Fibroblast of the conjunctiva (primary cell): ENCODE results near the gene ULBP2.
"Not testable (repeated sequence)": the region's sequence is repeated elsewhere in the genome, so short reads cannot be mapped to it uniquely, and the experiment has no call there.

ENCODE experiments used
- DNase-seq: peaks from one replicate; pipeline ENCODE4 v3.0.0-alpha.2; 2010; ENCODE audit warnings: low read depth

Gene ULBP2

GRCh38 chr6:149969635-149970034, 27.8 kb downstream of the ULBP2 start:
- no peak for DNase-seq

GRCh38 chr6:149974394-149974793, 32.6 kb downstream of the ULBP2 start:
- not testable (repeated sequence) for DNase-seq

- DNase-seq, result no peak
Observed at GRCh38 chr6:149974825-149975224, 33.0 kb downstream of the ULBP2 start.

DNA sequence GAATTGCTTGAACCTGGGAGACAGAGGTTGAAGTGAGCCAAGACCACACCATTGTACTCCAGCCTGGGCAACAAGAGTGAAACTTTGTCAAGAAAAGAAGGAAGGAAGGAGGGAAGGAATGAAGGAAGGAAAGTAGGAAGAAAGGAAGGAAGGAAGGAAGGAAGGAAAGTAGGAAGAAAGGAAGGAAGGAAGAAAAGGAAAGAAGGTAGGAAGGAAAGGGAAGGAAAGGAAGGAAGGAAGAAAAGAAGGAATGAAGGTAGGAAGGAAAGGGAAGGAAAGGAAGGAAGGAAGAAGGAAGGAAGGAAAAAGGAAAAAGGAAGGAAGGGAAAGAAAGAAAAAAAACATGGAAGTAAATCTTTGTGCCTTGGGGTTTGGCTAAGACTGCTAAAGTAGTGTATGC, 33.6 kb downstream of the ULBP2 start:
- DNase-seq, result no peak

GRCh38 chr6:149977221-149977620, 35.4 kb downstream of the ULBP2 start:
- no peak for DNase-seq

DNA sequence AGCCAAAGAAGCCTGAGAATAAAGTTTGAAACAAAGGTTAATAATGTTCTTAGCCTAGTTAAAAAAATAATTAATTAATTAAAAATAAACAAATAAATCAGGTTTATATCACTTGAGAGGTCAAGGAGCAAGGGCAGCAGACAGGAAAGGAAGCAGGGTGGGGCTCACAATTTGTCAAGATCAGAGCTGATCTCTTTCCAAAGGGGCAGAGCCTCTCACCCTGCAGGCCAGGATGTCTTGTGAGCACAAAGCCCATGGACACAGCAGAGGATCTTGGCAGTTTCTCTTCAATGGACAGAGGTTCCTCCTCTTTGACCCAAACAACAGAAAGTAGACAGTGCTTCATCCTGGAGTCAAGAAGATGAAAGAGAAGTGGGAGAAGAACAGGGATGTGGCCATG, 36.8 kb downstream of the ULBP2 start:
- no peak for DNase-seq

- DNase-seq, result no peak
Observed at GRCh38 chr6:149979293-149979692, 37.5 kb downstream of the ULBP2 start.

- no peak for DNase-seq
Observed at GRCh38 chr6:149983145-149983544, 41.3 kb downstream of the ULBP2 start.

DNA sequence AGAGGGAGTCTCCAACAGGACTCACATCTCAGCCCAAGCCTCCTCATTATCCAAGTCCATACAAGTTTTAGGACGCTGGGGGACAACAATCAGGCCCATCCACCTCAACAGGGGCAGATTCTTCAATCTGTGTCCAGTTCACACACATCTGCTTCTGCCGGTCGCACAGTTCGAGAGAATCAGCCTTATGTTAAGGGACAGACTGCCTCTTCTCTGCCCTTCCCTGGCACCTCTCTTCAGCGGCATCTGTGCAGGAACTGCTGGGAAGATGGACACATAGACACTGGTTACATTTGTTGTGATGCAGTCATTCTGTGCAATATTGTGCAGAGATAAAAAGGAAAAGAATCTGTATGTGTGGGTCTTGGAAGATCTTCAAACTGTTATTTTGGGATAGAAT, 43.0 kb downstream of the ULBP2 start:
- no peak for DNase-seq

- no peak for DNase-seq
Observed at GRCh38 chr6:149985481-149985937, 43.7 kb downstream of the ULBP2 start.

DNA sequence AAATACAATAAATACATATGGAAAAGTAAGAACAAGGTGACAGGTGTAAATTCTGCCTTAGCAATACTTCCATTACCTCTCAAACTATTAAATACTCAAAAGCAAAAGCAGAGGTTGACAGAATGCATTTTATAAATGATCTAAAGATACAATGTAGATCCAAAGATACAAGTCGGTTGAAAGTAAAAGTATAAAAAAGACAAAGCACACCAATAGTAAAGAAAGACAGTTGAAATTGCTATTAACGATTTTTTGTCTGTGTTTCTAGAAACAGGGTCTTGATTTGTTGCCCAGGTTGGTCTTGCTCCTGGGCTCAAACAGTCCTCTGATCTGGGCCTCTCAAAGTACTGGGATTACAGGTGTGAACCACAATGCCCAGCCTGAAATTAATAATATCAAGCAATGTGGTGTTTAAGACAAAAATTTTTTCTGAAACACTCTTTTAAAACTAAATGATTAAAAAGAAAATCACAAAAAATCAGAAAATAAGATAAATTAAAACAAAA, 45.8 kb downstream of the ULBP2 start:
- DNase-seq, result no peak

- no peak for DNase-seq
Observed at GRCh38 chr6:149988550-149989346, 46.9 kb downstream of the ULBP2 start.

- no peak for DNase-seq
Observed at GRCh38 chr6:149990212-149990660, 48.4 kb downstream of the ULBP2 start.

DNA sequence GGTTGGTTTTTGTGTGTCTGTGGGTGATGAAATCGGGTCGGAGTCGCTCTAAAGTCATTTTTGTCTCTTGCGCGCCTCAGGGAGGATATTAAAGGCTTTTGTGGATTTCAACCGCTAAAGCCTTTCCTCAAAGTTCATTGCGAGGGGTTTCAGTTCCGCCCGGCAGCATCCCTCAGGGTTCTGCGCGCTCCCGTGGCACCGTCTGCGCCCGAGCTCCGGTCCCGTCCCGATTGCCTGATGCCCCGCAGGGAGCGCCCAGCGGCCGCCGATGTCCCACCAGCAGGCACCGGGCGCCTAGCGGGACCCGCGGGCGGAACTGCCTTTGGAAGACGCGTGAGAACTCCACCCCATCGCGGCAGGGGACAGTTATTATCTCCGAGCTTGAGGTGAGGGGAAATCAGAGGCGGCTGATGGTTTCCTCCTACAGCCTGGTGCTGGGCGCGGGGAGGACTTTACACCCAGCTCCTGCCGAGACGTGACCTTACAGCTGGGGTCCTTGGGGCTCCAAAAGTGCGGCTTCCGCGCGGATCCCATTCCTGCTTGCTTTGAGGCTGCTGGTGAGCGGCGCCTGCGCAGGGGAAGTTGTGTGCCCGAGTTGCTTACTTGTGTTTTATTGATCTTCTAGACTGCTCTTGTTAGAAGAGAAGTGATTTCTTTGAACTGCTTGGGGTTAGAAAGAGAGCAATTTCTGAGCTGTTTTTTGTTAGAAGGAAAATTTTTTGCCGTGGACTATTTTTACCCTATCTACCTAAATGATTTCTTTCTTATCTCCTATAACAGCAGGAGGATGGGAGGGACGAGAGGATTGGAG, 49.1 kb downstream of the ULBP2 start:
- DNase-seq, result no peak

GRCh38 chr6:149991472-149991795, 49.6 kb downstream of the ULBP2 start:
- not testable (repeated sequence) for DNase-seq

DNA sequence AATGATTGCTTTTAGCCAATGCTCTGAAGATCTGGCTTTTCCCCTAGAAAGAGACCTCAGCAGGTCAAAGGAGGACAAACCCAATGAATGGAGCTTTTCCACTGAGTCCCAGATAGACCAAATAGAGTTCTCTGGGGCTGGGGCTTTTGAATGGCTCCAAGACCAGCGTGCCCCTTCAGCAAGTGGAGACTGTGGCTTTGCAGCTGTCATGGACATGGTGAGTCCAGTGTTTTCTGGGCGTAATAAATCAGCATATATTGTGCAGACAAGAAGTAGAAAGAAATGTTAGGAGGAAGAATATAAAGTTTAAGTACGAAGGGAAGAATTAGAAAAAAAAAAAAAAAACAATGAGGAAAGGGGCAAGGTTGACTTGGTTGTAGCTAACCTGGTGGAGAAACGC, 50.0 kb downstream of the ULBP2 start:
- DNase-seq, result no peak

GRCh38 chr6:149995235-149995750, 53.5 kb downstream of the ULBP2 start:
- no peak for DNase-seq

- DNase-seq, result no peak
Observed at GRCh38 chr6:149995971-149996370, 54.2 kb downstream of the ULBP2 start.
